ENCODE measurements around the gene TDRD9. TPM values are rescaled to one million over a fixed set of nuclear protein-coding genes. Genes with fewer than 3 reads are reported as not detected.

Gene TDRD9
- polyA plus RNA-seq, 1 experiment: 2.2 TPM

GRCh38 chr14:104025534-104025933, 97.3 kb downstream of the TDRD9 start:
- Histone ChIP-seq H3K36me3 (ENCODE audit: control insufficient read depth, insufficient read depth, low read length) (no peaks in the 10 kb centered on the region), H3K27me3 (ENCODE audit: control insufficient read depth, insufficient read depth, low read length) (no peaks in the 10 kb centered on the region), H3K4me3 (ENCODE audit: low read depth, low read length) (no peak overlapping the region)
- TF ChIP-seq CTCF (IDR thresholded peaks at IDR 0.05; ENCODE audit: insufficient read depth, low read depth, low read length): no peak
- no peak for DNase-seq (ENCODE audit: low read depth)
- ChIA-PET CTCF (interaction anchor here (1.3 to 1.4 kb wide), 2 partner anchors 9 to 44 kb away, joined by 3 read pairs; no protein-coding TSS in a partner anchor), POLR2A (no interaction called here)

GRCh38 chr14:104026024-104026423, 97.8 kb downstream of the TDRD9 start:
- no peaks in the 10 kb centered on the region for H3K27me3 ChIP-seq (ENCODE audit: control insufficient read depth, insufficient read depth, low read length)
- CTCF ChIA-PET: interaction anchor here (1.3 to 1.4 kb wide), 2 partner anchors 9 to 45 kb away, joined by 3 read pairs; no protein-coding TSS in a partner anchor
- no peak overlapping the region for H3K4me3 ChIP-seq (ENCODE audit: low read depth, low read length)
- DNase-seq (ENCODE audit: low read depth): no peak
- H3K36me3 ChIP-seq (ENCODE audit: control insufficient read depth, insufficient read depth, low read length): no peaks in the 10 kb centered on the region
- POLR2A ChIA-PET: no interaction called here
- no peak for TF ChIP-seq CTCF (IDR thresholded peaks at IDR 0.05; ENCODE audit: insufficient read depth, low read depth, low read length)

GRCh38 chr14:104030958-104031357, 102.7 kb downstream of the TDRD9 start:
- TF ChIP-seq CTCF (IDR thresholded peaks at IDR 0.05; ENCODE audit: insufficient read depth, low read depth, low read length): no peak
- no peak for DNase-seq (ENCODE audit: low read depth)
- H3K27me3 ChIP-seq (ENCODE audit: control insufficient read depth, insufficient read depth, low read length): no peaks in the 10 kb centered on the region; the same call in 1 of the 2 replicates
- no peak overlapping the region for H3K4me3 ChIP-seq (ENCODE audit: low read depth, low read length)
- ChIA-PET POLR2A (no interaction called here), CTCF (no interaction called here)
- no peaks in the 10 kb centered on the region for H3K36me3 ChIP-seq (ENCODE audit: control insufficient read depth, insufficient read depth, low read length)

GRCh38 chr14:104031384-104031783, 103.1 kb downstream of the TDRD9 start:
- CTCF ChIA-PET: no interaction called here
- no peaks in the 10 kb centered on the region; the same call in 1 of the 2 replicates for H3K27me3 ChIP-seq (ENCODE audit: control insufficient read depth, insufficient read depth, low read length)

More at GRCh38 chr14:104031384-104031783, 103.1 kb downstream of the TDRD9 start:
- DNase-seq (ENCODE audit: low read depth): no peak
- no peaks in the 10 kb centered on the region for H3K36me3 ChIP-seq (ENCODE audit: control insufficient read depth, insufficient read depth, low read length)
- POLR2A ChIA-PET: no interaction called here
- no peak for TF ChIP-seq CTCF (IDR thresholded peaks at IDR 0.05; ENCODE audit: insufficient read depth, low read depth, low read length)
- no peak overlapping the region for H3K4me3 ChIP-seq (ENCODE audit: low read depth, low read length)
